Hypothalamus (tissue), 51 donors: ENCODE results near the gene PAX8.

Experiments used
- DNase-seq, 51 donors: peaks; one replicate each; lab custom pipeline; 2025; lab: John Stamatoyannopoulos, UW

The PAX8 gene

GRCh38 chr2:113173542-113174375 lies 105.0 kb downstream of the PAX8 start, which contains the start of gene PSD4:
Gene PSD4, plus strand, starts transcription at chr2:113173971. Its CDS starts 8,486 bp downstream, at chr2:113182457.
- peak in 13 of 51 donors; percentile 11 to 35 (median 19) for DNase-seq

- no peak for DNase-seq
These were observed 105.8 kb downstream of the PAX8 start for GRCh38 chr2:113172721-113173541.

GRCh38 chr2:113171334-113172075 lies 107.2 kb downstream of the PAX8 start:
- DNase-seq, result no peak

GRCh38 chr2:113169586-113169985 lies 109.1 kb downstream of the PAX8 start:
- DNase-seq, result no peak

GRCh38 chr2:113169002-113169530 lies 109.7 kb downstream of the PAX8 start:
- no peak for DNase-seq

GRCh38 chr2:113167962-113168340 lies 110.8 kb downstream of the PAX8 start:
- no peak for DNase-seq

- DNase-seq, result no peak
These were observed 111.4 kb downstream of the PAX8 start for GRCh38 chr2:113167115-113167932.

- DNase-seq, result no peak
These were observed 112.5 kb downstream of the PAX8 start for GRCh38 chr2:113166187-113166645.
